ENCODE data around the gene MUC22.
"Not testable (repeated sequence)": the region's sequence is repeated elsewhere in the genome, so short reads cannot be mapped to it uniquely, and the experiment has no call there.

MUC22 gene

GRCh38 chr6:31011153-31011552, 879 bp downstream of the MUC22 start:
- no peak overlapping the region for H3K27ac Mint-ChIP-seq
- peaks cover 5% of the 10 kb centered on the region for H3K36me3 Mint-ChIP-seq
- H3K27me3 Mint-ChIP-seq, result peaks cover 6% of the 10 kb centered on the region
- H3K4me3 Mint-ChIP-seq, result no peak overlapping the region
- no peaks in the 10 kb centered on the region for H3K9me3 Mint-ChIP-seq
- H3K4me1 Mint-ChIP-seq, result no peaks in the 10 kb centered on the region

- H3K27me3 Mint-ChIP-seq, result peaks cover 4% of the 10 kb centered on the region
- H3K4me3 Mint-ChIP-seq, result no peak overlapping the region
- H3K4me1 Mint-ChIP-seq, result no peaks in the 10 kb centered on the region
- H3K27ac Mint-ChIP-seq, result no peak overlapping the region
- H3K36me3 Mint-ChIP-seq, result peaks cover 5% of the 10 kb centered on the region
- H3K9me3 Mint-ChIP-seq, result no peaks in the 10 kb centered on the region
Observed at GRCh38 chr6:31016659-31017299, 6.5 kb downstream of the MUC22 start.

GRCh38 chr6:31017436-31017835, 7.2 kb downstream of the MUC22 start:
- not testable (repeated sequence) for H3K4me1 Mint-ChIP-seq, H3K36me3 Mint-ChIP-seq, H3K9me3 Mint-ChIP-seq, H3K4me3 Mint-ChIP-seq, H3K27me3 Mint-ChIP-seq, H3K27ac Mint-ChIP-seq

GRCh38 chr6:31020057-31020456, 9.8 kb downstream of the MUC22 start:
- Mint-ChIP-seq H3K4me3 (no peak overlapping the region), H3K27me3 (no peaks in the 10 kb centered on the region), H3K9me3 (no peaks in the 10 kb centered on the region), H3K4me1 (no peaks in the 10 kb centered on the region), H3K36me3 (peaks cover 4% of the 10 kb centered on the region), H3K27ac (no peak overlapping the region)

GRCh38 chr6:31020631-31021255, 10.5 kb downstream of the MUC22 start:
- H3K27me3 Mint-ChIP-seq, H3K27ac Mint-ChIP-seq, H3K4me1 Mint-ChIP-seq, H3K36me3 Mint-ChIP-seq, H3K4me3 Mint-ChIP-seq, H3K9me3 Mint-ChIP-seq: not testable (repeated sequence)

- not testable (repeated sequence) for H3K27ac Mint-ChIP-seq, H3K36me3 Mint-ChIP-seq, H3K4me1 Mint-ChIP-seq, H3K27me3 Mint-ChIP-seq, H3K4me3 Mint-ChIP-seq, H3K9me3 Mint-ChIP-seq
Observed at GRCh38 chr6:31021705-31022531, 11.6 kb downstream of the MUC22 start.

GRCh38 chr6:31025595-31025994, 15.3 kb downstream of the MUC22 start:
- H3K27me3 Mint-ChIP-seq, result no peaks in the 10 kb centered on the region
- H3K4me1 Mint-ChIP-seq, result no peaks in the 10 kb centered on the region
- no peaks in the 10 kb centered on the region for H3K36me3 Mint-ChIP-seq
- no peak overlapping the region for H3K4me3 Mint-ChIP-seq
- no peak overlapping the region for H3K27ac Mint-ChIP-seq
- H3K9me3 Mint-ChIP-seq, result no peaks in the 10 kb centered on the region

GRCh38 chr6:31031095-31031494, 20.8 kb downstream of the MUC22 start:
- no peak overlapping the region for H3K4me3 Mint-ChIP-seq
- H3K27me3 Mint-ChIP-seq, result no peaks in the 10 kb centered on the region
- H3K27ac Mint-ChIP-seq, result no peak overlapping the region
- H3K4me1 Mint-ChIP-seq, result no peaks in the 10 kb centered on the region
- H3K36me3 Mint-ChIP-seq, result no peaks in the 10 kb centered on the region
- H3K9me3 Mint-ChIP-seq, result no peaks in the 10 kb centered on the region

- Mint-ChIP-seq H3K27me3 (no peaks in the 10 kb centered on the region), H3K4me3 (no peak overlapping the region), H3K36me3 (no peaks in the 10 kb centered on the region), H3K9me3 (no peaks in the 10 kb centered on the region), H3K4me1 (no peaks in the 10 kb centered on the region), H3K27ac (no peak overlapping the region)
Observed at GRCh38 chr6:31033075-31033474, 22.8 kb downstream of the MUC22 start.

GRCh38 chr6:31035862-31036497, 25.7 kb downstream of the MUC22 start:
- Mint-ChIP-seq H3K27me3 (no peaks in the 10 kb centered on the region), H3K36me3 (no peaks in the 10 kb centered on the region), H3K27ac (no peak overlapping the region), H3K4me3 (no peak overlapping the region), H3K9me3 (no peaks in the 10 kb centered on the region), H3K4me1 (no peaks in the 10 kb centered on the region)

GRCh38 chr6:31037169-31037568, 26.9 kb downstream of the MUC22 start:
- no peaks in the 10 kb centered on the region for H3K27me3 Mint-ChIP-seq
- no peak overlapping the region for H3K27ac Mint-ChIP-seq
- H3K9me3 Mint-ChIP-seq, result no peaks in the 10 kb centered on the region
- H3K4me1 Mint-ChIP-seq, result no peaks in the 10 kb centered on the region
- H3K36me3 Mint-ChIP-seq, result no peaks in the 10 kb centered on the region
- no peak overlapping the region for H3K4me3 Mint-ChIP-seq

GRCh38 chr6:31037682-31038081, 27.4 kb downstream of the MUC22 start:
- H3K27ac Mint-ChIP-seq, result no peak overlapping the region
- H3K27me3 Mint-ChIP-seq, result no peaks in the 10 kb centered on the region
- no peaks in the 10 kb centered on the region for H3K36me3 Mint-ChIP-seq
- H3K9me3 Mint-ChIP-seq, result no peaks in the 10 kb centered on the region
- H3K4me1 Mint-ChIP-seq, result no peaks in the 10 kb centered on the region
- H3K4me3 Mint-ChIP-seq, result no peak overlapping the region

- Mint-ChIP-seq H3K27me3 (no peaks in the 10 kb centered on the region), H3K4me3 (no peak overlapping the region), H3K27ac (no peak overlapping the region), H3K9me3 (no peaks in the 10 kb centered on the region), H3K36me3 (no peaks in the 10 kb centered on the region), H3K4me1 (no peaks in the 10 kb centered on the region)
Observed at GRCh38 chr6:31038559-31038958, 28.3 kb downstream of the MUC22 start.

GRCh38 chr6:31040801-31041200, 30.5 kb downstream of the MUC22 start:
- no peak overlapping the region for H3K4me3 Mint-ChIP-seq

GRCh38 chr6:31041372-31041974, 31.2 kb downstream of the MUC22 start:
- no peaks in the 10 kb centered on the region for H3K9me3 Mint-ChIP-seq
- H3K27ac Mint-ChIP-seq, result no peak overlapping the region
- no peak overlapping the region for H3K4me3 Mint-ChIP-seq
- no peaks in the 10 kb centered on the region for H3K36me3 Mint-ChIP-seq
- no peaks in the 10 kb centered on the region for H3K4me1 Mint-ChIP-seq
- no peaks in the 10 kb centered on the region for H3K27me3 Mint-ChIP-seq

More at GRCh38 chr6:31040801-31041200, 30.5 kb downstream of the MUC22 start:
- no peak overlapping the region for H3K27ac Mint-ChIP-seq
- no peaks in the 10 kb centered on the region for H3K36me3 Mint-ChIP-seq
- H3K27me3 Mint-ChIP-seq, result no peaks in the 10 kb centered on the region
- no peaks in the 10 kb centered on the region for H3K4me1 Mint-ChIP-seq
- H3K9me3 Mint-ChIP-seq, result no peaks in the 10 kb centered on the region
